ENCODE data around the gene PM20D1.
"Not testable (repeated sequence)": the region's sequence is repeated elsewhere in the genome, so short reads cannot be mapped to it uniquely, and the experiment has no call there.

PM20D1 gene

DNA sequence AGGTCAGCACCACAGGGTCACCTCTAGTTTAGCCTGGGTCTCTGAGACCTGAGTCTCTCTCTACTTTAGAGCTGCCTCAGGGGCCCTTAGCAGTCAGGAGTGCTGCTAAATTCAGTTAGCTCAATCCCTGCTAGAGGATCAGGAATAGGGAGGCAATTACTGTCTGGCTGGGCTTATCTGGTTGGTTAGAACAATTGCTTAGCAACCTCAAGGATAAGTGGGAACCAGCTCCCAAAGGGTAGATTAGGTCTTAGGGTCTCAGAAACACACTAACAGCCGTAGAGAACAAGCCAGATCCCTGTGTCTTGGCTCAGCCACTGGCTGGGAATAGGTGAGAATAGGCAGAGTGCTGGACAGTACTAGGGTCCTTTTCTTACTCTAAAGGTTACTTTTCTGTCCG lies 7.7 kb downstream of the PM20D1 start:
- DNase-seq (no peak), ATAC-seq (no peak)

DNA sequence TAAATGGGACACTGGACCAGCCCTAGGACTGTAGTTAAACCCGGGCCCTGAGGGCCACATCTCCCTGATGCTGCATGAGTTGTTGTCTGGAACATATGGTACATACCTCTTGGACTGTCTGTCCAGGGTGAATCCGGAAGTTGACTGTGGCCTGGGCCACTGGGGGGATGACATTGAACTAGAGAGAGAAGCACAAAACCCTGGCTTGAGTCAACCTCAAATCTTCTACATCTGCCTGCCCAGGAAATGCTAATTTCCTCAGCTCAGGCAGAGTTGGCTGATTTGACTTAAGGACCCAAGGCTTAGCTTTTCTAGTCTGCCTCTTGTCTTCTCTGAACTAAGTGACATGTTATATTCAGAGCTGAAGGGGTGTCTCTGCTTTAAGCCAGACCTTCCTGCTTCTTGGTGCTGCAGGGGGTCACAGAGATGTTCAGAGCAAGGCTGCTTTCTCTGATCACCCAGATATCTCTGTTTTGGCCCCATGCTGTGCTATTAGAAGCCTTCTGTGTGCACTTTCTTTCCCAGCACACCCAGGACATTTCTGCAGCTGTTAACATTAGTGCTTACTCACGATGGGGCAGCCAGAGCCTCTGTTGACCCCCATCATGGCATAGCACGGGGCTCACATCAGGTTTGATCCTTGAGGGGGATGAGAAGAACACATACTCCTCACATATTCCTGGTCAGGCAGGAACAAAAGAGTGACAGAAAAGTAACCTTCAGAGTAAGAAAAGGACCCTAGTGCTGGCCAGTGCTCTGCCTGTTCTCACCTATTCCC lies 9.6 kb downstream of the PM20D1 start:
- ATAC-seq (no peak), DNase-seq (no peak)

DNA sequence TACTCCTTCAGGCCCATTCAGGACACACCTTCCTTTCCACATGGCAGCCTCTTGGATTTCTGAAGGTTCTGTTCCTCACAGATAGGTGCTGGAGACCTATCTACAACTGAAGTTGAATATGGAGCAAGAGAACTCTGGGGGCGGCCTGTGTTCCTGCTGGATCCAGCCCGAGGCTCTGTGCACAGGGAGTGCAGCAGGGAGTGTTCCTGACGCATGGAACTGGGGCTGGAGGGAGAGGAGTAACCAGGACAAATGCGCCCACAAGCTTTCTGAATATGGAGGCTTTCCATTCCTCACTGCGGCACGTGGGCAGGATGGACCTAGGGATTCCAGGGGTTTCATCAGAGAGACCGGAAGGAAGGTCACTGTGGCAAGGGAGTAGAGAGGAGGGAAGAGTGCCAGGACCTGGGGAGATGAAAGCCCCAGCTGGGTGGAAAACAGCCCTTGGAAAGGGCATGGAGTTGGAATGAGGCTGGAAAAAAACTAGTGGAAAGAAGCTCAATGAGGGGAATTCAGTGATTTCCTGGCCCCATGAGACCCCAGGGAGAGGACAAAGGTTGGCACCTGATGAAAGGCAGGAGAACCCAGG lies 12.5 kb downstream of the PM20D1 start:
- DNase-seq (no peak), ATAC-seq (no peak)

DNA sequence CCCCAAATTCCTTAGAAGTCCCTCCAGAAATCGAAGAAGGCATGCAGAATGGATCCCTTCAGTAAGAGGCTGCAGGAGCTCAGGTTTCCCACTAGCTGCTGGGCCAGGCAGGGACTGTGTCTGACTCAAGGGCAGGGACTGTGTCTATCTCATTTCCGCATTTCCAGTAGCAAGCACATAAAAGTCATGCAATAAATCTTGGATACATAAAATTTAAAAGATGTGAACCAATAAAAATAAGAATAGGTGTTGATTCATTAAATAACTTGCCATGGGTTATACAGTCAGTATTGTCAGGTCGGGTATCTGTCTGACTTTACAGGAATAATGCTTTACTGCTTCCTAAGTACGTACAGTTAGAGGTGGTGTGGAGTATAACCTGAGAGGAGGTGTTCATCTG lies 15.2 kb downstream of the PM20D1 start:
- no peak for ATAC-seq
- DNase-seq: no peak

DNA sequence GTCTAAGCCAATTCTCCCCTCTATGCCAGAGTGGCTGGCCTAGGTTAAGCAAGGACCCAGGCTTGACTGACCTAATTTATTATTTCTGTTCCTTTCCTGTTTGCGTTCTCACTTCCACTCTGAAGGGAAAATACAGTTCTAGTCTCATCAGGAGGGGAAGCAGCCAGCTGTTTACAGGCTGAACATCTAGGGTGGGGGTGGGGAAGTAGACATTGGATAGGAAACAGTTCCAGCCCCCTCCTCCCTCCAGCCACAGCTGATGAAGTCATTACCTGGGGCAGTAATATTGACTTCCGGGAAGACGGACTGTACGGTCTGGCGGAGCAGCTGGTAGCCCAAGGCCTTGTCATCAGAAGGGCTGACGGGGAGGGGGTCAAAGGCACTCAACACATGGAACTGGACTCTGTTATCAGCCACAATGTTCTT lies 17.6 kb downstream of the PM20D1 start:
- ATAC-seq (no peak), DNase-seq (no peak)

DNA sequence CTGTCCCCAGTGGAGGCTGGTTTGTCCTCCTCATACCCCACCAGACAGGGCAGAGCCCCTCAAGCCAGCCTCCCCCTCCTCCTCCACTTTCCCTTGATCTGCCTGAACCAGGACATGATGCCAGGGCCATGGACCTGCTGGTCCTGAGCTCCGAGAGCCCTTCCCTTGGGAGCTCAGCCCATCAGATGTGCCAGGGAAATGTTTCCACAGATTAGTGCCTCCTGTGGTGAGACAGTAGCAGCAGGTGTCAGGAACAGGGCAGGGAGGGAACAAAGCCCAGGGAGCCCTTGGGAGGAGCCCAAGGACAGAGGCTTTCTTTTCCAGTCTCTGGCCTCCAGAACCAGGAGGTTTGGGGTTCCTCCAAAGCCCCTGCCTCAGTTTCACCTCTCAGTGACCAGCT lies 22.3 kb downstream of the PM20D1 start:
- no peak for ATAC-seq

DNA sequence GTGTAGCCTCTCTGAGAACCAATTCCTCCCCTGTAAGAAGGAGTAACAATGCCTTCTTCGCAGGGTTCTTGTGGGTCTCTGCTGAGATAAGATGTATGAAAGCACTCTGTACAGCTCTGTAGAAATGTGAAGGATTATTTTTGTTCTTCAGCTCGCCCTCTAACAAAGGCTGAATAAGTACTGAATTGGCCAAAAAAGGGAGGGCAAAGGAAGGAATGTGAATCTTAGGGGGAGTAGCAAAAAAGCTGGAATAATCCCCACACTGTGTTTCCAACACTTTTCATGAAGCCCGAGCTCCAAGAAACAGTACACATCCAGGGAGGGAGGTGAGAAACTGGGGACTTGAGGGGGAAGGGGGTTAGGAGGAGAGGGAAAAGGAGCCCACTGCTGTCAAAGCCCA lies 22.9 kb downstream of the PM20D1 start:
- DNase-seq: no peak
- no peak for ATAC-seq

More for the DNA sequence above, 22.3 kb downstream of the PM20D1 start:
- no peak for DNase-seq

DNA sequence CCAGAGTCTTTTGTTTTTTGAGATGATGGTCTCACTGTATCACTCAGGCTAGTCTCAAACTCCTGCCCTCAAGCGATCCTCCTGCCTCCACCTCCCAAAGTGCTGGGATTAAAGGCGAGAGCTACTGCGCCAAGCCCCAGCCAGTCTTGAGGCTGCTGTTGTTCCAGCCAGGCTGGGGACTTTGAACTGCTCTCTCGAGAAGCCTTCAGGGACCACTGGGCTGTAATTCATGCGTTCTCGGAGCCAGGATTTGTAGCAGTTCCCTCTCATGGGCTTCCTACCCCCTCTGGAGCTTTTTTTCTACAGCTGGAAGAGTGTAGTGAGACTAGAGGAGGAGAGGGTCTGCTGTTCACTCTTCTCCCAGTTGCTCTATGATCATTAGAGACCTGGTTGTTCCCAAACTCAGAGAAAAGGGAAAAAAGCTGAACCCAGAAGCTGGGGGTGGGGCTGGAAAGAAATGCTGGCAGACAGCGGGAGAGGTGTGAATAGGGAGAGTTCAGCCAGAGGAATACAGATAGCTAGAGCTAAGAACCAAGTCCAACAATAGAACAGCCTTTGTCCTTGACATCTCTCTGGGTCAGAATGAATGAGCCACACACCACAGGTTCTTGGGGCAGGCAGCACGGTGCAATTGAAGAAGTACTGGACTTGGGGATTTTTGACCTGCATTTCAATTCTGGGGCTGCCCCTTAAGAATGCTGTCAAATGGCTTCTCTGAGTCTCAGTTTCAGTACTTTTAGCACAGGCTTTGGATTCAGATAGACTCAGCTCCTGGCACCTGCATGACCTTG lies 23.7 kb downstream of the PM20D1 start:
- ATAC-seq: peak; percentile 55
- DNase-seq: no peak

DNA sequence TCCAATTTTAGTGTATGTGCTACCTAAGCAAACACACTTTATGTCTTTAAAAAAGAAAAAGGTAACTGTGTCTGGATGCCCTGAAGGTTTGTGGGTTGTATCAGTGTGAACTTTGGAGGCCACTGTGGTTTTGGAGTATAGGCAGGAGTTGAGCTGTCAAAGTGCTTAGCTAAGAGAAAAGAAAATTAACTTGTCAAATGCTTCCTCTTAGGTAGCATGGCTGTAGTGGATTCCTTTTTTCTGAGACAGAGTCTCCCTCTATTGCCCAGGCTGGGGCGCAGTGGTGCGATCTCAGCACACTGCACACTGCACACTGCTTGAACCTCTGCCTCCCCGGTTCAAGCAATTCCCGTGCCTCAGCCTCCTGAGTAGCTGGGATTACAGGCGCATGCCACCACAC lies 25.8 kb downstream of the PM20D1 start:
- peak; percentile 38 for ATAC-seq
- DNase-seq: no peak

DNA sequence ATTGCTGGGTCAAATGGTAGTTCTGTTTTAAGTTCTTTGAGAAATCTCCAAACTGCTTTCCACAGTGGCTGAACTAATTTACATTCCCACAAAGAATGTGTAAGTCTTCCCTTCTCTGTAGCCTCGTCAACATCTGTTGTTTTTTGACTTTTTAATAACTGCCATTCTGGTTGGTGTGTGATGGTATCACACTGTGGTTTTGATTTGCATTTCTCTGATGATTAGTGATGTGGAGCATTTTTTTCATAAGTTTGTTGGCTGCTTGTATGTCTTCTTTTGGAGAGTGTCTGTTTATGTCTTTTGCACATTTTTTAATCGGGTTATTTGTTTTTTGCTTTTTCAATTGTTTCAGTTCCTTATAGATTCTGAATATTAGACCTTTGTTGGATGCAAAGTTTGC lies 26.7 kb downstream of the PM20D1 start:
- not testable (repeated sequence) for DNase-seq
- peak; percentile 45 for ATAC-seq

DNA sequence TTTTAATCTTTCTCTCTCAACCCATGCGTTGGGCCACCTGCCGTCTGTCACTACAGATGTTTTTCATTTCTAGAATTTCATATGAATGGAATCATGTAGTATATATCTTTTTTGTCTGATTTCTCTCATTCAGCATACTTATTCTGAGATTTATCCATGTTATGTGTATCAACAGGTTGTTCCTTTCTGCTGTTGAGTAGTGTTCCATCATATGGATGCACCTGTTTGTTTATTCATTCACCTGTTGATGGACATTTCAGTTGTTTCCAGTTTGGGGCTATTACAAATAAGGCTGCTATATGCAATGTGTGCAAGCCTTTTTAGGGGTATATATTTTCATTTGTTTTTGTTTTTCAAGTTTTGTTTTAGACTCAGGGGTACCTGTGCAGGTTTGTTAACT lies 27.5 kb downstream of the PM20D1 start:
- ATAC-seq (no peak), DNase-seq (no peak)

DNA sequence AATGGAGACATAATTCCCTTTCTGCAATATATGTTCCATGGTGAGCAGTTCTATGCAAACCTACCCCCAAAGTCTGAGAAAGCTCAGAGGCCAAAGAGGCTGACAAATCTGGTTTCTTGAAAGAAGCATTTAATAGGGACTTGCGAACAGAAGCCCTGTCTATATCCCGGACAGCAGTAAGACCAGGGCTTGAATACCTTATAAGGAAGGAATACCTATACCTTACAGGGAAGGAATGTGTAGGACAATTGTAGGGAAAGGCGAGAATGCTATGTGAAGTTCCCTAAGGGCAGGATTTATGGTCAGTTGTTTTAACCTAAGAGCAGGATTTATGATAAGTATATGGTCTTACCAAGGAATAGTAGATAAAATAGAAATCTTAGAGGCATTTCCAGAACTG lies 31.9 kb downstream of the PM20D1 start:
- no peak for ATAC-seq
- no peak for DNase-seq

DNA sequence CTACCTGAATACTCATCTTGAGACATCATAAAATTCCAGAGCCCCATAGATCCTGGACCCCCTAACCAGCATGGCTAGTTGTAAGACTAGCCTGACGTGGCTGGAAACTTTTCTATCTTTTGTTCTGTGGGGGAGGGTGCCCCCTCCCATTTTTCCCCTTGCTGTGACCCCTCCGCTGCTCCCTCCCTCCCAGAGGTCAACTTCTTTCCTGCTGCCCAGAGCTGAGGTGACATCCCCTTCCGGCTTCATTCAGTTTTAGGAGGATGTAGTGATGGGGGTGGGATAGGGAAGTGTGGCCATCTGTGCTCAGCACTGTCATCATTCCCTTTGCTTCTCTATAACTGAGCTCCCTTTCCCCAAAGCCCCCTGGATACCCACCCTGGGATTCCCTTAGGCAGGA lies 32.6 kb downstream of the PM20D1 start:
- no peak for ATAC-seq
- DNase-seq: no peak

DNA sequence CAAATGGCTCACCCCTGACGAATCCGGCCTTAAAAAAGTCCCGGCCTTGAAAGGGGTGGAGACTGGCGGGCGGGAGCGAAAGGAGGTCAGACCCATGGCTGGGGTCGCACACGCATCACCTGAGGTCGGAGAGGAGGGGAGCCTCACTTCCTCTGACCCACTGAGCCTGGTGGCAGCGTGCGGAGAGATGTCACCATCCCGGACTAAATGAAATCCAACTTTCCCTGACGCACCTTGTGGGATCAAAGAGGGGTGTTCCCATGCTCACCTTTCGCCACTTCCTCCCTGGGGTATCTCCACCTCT lies 36.2 kb downstream of the PM20D1 start:
- DNase-seq (peak; percentile 49), ATAC-seq (no peak)

DNA sequence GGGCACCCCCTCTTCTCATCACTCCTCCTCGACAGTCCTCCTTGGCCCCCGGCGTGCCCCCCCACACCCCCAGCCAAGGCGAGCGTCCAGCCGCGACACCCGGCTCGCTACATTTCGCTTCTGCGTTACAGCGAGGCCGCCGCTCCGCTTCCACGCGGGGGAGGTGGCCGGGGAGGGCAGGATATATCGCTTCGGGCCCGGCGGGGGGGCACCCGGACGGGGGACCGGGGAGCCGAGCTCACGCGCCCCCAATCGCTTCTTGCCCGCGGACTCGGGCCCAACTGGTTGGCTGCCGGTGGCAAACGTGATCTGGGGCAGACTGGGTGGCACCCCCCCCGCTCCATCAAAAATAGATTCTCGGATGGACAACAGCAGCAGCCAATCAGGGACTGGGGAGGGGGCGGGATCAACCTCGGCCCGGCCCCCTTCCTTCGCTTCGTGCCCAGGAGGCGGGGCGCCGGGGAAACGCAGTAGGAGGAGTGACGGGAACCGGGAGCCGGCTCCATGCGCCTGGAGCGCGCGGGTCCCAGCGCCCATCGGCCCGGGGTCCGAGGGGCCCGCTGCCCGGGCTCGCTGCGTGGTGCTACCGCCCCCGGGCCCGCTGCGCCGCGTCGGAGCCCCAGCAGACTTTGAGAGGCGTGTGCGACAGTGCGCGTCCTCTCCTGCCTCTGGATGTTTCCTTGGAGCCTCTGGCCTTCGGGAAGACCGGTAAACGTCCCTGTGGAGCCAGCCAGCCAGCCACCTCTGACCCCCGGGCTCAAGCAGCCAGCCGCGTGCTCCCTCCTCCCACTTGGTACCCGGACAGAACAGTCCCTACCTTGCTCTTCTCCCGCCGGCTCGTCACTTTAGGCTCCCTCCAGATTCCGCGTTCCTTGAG lies 36.8 kb downstream of the PM20D1 start, which contains the start of gene SLC41A1:
Gene SLC41A1, minus strand, starts transcription at position 321 of the 877 bp plus-strand sequence. CDS start 2,757 bp downstream, outside the sequence.
- peak; percentile 94 for ATAC-seq

DNA sequence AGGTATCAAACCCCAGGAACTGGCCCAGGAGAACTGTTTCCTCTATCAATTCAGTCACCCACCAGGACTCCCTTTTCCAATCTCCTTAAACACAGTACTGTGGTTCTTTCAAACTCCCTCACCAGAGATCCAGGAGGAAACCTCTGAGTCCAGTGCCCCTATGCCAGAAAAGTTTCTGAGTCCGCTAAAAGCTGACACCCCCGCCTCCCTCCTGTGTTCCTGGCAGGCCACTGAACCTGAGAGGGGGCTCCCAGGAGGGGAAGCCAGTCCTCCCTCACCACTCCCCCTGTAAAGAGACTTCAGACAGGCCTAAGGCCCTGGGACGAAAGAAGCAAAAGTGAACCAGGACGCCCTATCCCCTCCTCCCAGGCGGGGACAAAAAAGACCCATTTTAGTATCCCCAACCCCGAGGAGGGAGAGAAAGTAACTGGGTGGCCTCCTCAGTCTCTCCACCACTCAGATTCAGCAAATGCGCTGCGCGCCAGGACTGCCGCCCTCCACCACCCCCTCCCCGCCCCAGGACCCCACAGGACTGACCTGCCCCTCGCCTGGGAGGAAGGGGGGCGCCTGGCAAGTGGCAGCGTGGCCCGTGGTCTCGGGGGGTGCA lies 37.6 kb downstream of the PM20D1 start:
- DNase-seq (peak; percentile 29), ATAC-seq (peak; percentile 13)

More for the DNA sequence above, 36.8 kb downstream of the PM20D1 start, which contains the start of gene SLC41A1:
- DNase-seq: peak; percentile 91

DNA sequence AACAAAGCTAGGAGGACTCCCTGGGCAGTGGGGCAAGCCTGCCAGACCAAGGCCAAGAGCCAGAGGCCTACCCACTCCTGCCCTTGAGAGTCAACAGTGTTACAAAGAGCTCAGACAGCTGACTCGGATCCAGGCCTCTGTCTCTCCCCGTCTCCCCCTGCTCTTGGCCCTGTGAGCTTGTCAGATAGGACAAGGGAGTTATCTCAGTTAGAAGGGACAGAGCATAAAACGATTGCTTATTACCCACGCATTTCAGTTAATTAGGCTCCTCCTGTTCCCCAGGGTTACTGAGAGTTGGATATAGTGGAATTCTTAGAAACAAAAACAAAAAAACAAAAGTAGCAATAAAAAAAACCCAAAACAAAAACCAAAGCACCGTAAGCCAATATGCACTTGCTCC lies 38.3 kb downstream of the PM20D1 start:
- DNase-seq: no peak
- ATAC-seq: no peak

DNA sequence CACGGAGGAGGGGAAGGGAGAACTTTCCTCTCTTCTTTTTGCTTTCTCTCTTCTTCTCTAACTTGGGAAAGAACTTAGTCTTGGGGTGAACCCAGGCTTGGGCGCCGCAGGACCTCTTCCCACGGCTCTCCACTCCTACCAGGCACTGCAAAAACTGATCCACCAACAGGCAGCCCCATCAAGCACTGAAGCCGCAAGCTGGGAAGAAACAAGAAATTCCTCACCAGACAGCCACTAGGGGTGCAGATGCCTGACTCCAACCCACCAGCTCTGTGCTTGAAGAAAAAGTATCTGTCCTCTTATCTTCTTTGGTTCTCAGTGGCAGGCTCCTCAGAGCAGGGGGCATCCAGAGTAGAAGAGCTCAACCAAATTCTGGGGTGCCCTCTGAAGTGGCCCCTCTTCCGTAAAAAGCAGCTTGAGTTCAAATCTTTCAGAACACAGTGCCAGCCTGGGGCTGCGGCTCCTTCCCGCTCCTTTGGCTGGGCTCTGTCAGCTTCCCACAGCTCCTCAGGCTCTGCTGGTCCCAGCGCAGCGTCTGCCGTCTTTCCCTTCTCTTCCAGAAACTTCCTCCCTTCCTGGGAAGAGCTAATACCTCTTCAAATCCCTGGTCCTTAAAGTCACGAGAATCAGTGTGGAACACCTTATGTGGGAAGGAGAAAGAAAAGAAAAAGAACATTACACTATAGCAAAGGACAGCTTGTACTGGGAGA lies 39.3 kb downstream of the PM20D1 start:
- no peak for ATAC-seq
- no peak for DNase-seq

DNA sequence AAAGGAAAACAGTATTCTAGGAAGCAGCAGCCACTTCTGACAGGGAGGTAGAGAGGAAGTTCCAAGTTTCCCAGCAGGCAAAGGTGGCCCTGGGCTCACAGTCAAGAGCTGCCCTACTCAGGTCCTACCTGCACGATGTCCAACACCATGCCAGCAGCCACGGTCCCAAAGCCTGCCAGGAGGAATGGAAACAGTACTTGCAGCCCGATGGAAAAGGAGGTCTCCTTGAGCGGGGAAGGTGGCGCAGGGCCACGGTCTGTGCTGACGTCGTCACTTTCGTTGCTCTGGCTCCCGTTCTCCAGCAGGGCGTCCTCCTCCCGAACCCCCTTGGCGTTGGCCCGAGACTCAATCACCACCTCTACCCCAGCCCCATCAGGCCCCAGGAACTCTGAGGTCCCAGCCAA lies 40.0 kb downstream of the PM20D1 start:
- ATAC-seq: no peak
- no peak for DNase-seq

DNA sequence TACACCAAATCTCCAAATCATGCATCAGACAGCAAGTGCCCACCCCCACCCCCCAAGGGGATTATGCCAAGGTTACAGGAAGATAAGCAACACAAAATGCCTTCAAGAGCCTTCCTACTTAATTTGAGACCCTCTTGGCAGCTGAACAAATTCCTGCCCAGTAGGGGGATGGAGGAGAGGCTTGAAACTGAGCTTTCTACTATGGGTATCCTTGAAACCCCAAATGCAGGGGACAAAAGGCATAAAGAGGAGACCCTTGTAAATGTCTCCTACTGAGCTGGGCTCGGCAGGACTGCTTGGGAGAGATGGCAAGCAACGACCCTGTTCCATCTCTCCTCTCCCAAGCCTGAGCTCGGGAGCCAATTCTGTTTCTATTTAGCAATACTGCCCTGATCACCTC lies 40.5 kb downstream of the PM20D1 start:
- DNase-seq: no peak
- no peak for ATAC-seq

DNA sequence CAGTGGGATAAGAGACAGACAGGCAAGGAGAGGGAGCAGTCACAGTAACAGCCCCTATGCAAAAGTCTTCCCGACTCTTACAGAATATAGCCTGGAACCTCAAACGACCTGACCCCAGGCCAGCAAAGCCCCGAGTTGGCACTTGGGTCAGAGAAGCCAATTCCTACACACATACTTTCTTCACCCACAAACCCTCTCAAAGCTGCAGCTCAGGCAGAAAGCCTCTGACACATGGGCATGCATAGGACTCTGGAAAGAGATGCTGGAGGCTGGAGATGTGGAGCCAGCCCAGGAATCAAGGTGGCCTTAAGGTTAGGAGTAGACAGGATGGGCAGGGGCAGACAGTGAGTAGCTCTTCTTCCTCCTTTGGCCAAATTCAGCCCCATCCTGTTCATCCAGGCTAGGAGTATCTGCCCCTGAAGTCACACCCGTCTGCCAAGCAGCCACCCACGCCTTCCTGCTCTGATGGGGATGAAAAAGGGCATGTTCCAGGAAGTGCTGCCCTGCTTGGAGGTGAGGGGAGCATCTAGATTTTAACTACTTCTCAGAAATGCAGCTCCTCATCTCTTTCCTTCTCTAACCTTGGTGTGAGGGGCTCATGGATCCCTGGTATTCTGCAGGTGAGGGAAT lies 44.7 kb downstream of the PM20D1 start:
- peak; percentile 75 for DNase-seq

More for the DNA sequence above, 44.7 kb downstream of the PM20D1 start:
- peak; percentile 86 for ATAC-seq

All from stimulated activated naive CD8-positive, alpha-beta T cell treated with anti-CD3 and anti-CD28 coated beads, Interleukin-15, Interleukin-2, amounts not matched to agents 100 U/mL and 50 U/mL, for 24 hours (primary cell).